Right renal cortex interstitium (tissue), 3 donors: ENCODE results near the gene CLSTN2. TPM values are rescaled to one million over a fixed set of nuclear protein-coding genes. Genes with fewer than 3 reads are reported as not detected.

Source experiments
- DNase-seq, 3 donors: peaks; one replicate each; pipeline ENCODE4 v3.0.0-alpha.2; 2013; ENCODE audit warnings: low read depth in 3 of 3, low spot score in 2 of 3
- polyA plus RNA-seq, 3 donors: library from polyadenylated mRNA; unstranded; fragments of 120-200 nt; gene quantifications; one replicate each; pipeline ENCODE4 v1.2.1, GENCODE V29; 2013; ENCODE audit not compliant: insufficient read length in 3 of 3

The CLSTN2 gene
- polyA plus RNA-seq, 3 donors = 1.5 to 1.9 (median 1.5) TPM

GRCh38 chr3:140265302-140265701 is 330.3 kb downstream of the CLSTN2 start:
- no peak for DNase-seq

- DNase-seq = no peak
Measured at GRCh38 chr3:140268103-140268502, 333.1 kb downstream of the CLSTN2 start.

- no peak for DNase-seq
Measured at GRCh38 chr3:140268610-140269009, 333.6 kb downstream of the CLSTN2 start.

- no peak for DNase-seq
Measured at GRCh38 chr3:140270329-140270728, 335.3 kb downstream of the CLSTN2 start.

- no peak for DNase-seq
Measured at GRCh38 chr3:140273542-140274195, 338.7 kb downstream of the CLSTN2 start.

- no peak for DNase-seq
Measured at GRCh38 chr3:140274429-140274828, 339.4 kb downstream of the CLSTN2 start.

GRCh38 chr3:140276703-140277102 is 341.7 kb downstream of the CLSTN2 start:
- no peak for DNase-seq

- no peak for DNase-seq
Measured at GRCh38 chr3:140277886-140278285, 342.9 kb downstream of the CLSTN2 start.

- no peak for DNase-seq
Measured at GRCh38 chr3:140284372-140284771, 349.4 kb downstream of the CLSTN2 start.

GRCh38 chr3:140285380-140285779 is 350.4 kb downstream of the CLSTN2 start:
- DNase-seq = no peak

GRCh38 chr3:140288595-140288994 is 353.6 kb downstream of the CLSTN2 start:
- DNase-seq = no peak

GRCh38 chr3:140290105-140290504 is 355.1 kb downstream of the CLSTN2 start:
- DNase-seq = no peak

- no peak for DNase-seq
Measured at GRCh38 chr3:140292170-140292569, 357.2 kb downstream of the CLSTN2 start.

GRCh38 chr3:140292684-140293083 is 357.7 kb downstream of the CLSTN2 start:
- DNase-seq = no peak

- DNase-seq = no peak
Measured at GRCh38 chr3:140294058-140294457, 359.1 kb downstream of the CLSTN2 start.

- DNase-seq = peak in 1 of 3 donors; percentile 10
Measured at GRCh38 chr3:140296796-140297352, 361.9 kb downstream of the CLSTN2 start.

GRCh38 chr3:140298043-140298442 is 363.1 kb downstream of the CLSTN2 start:
- no peak for DNase-seq

GRCh38 chr3:140298569-140299070 is 363.6 kb downstream of the CLSTN2 start:
- no peak for DNase-seq

GRCh38 chr3:140303875-140304274 is 368.9 kb downstream of the CLSTN2 start:
- no peak for DNase-seq

GRCh38 chr3:140308535-140308934 is 373.6 kb downstream of the CLSTN2 start:
- no peak for DNase-seq

- DNase-seq = no peak
Measured at GRCh38 chr3:140311428-140311827, 376.4 kb downstream of the CLSTN2 start.

GRCh38 chr3:140315955-140316354 is 381.0 kb downstream of the CLSTN2 start:
- no peak for DNase-seq
